WI38 (cell line): ENCODE results near the gene CLPSL1.

Source experiments
- H3K4me3 ChIP-seq: 2 replicates; pipeline ENCODE4 v1.5.1; 2011; ENCODE audit warnings: low read depth, mild to moderate bottlenecking, control low read depth, low read length
- CTCF ChIP-seq: IDR thresholded peaks from 2 replicates; pipeline ENCODE4 v1.5.1; 2012; ENCODE audit warnings: low read depth, mild to moderate bottlenecking, control low read depth, low read length

Gene CLPSL1

GRCh38 chr6:35736982-35737412, 43.8 kb upstream of the CLPSL1 start, which contains the start of gene ARMC12:
TSS of gene ARMC12 (plus strand) at chr6:35737032. CDS start at chr6:35737109, 77 bp downstream.
- TF ChIP-seq CTCF = no peak
- no peak within 1 kb of the TSS for H3K4me3 ChIP-seq

- no peak overlapping the region for H3K4me3 ChIP-seq
- TF ChIP-seq CTCF = peak; percentile 54; the same call in 1 of the 2 replicates
Observed at GRCh38 chr6:35737413-35738211, 43.2 kb upstream of the CLPSL1 start.

- no peak for TF ChIP-seq CTCF
- no peak overlapping the region for H3K4me3 ChIP-seq
Observed at GRCh38 chr6:35739645-35740524, 40.9 kb upstream of the CLPSL1 start.

GRCh38 chr6:35742842-35743241, 38.0 kb upstream of the CLPSL1 start:
- no peak for TF ChIP-seq CTCF
- no peak overlapping the region for H3K4me3 ChIP-seq

- H3K4me3 ChIP-seq = no peak overlapping the region
- no peak for TF ChIP-seq CTCF
Observed at GRCh38 chr6:35745509-35745908, 35.3 kb upstream of the CLPSL1 start.

GRCh38 chr6:35746516-35746915, 34.3 kb upstream of the CLPSL1 start:
- no peak overlapping the region for H3K4me3 ChIP-seq
- no peak for TF ChIP-seq CTCF
